Measurements from ENCODE around the gene FA2H. TPM values are rescaled to one million over a fixed set of nuclear protein-coding genes. Genes with fewer than 3 reads are reported as not detected.

FA2H gene
- total RNA-seq, 2 experiments from 2014 or later: not detected

DNA sequence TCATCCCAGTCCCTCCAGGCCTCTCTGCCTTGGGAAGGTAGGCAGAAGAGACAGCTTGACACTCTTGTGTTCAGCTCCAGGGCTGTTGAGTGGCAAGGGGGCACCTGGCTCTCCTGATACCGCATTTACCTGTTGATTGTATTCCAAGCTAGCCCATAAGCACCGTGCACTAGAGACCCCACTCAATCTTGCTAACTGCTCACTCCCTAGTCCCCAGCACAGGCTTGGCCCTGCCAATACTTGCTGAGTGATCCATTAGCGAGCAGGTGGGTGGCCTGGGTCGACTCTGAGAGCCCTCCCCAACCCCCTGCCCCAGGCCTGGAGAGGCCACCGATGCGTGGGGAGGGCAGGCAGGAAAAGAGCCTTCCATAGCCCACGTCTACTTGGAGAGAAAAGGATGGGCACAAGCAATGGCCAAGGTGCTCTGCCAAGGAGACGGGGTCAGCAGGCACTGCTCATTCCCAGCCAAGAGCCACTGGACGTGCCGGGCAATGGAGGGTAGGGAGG lies 29.5 kb downstream of the FA2H start:
- no peaks in the 10 kb centered on the region for H3K4me1 Mint-ChIP-seq (ENCODE audit: low read depth)
- no peak for ATAC-seq
- no peak overlapping the region for H3K27ac Mint-ChIP-seq
- CTCF ChIA-PET: interaction anchor here (1.5 kb wide), 1 partner anchor 19 kb away, joined by 4 read pairs; no protein-coding TSS in a partner anchor
- intact Hi-C loops (cut with micrococcal nuclease): no loop called here
- no peaks in the 10 kb centered on the region for H3K27me3 Mint-ChIP-seq
- no peaks in the 10 kb centered on the region for H3K9me3 Mint-ChIP-seq
- TF ChIP-seq, protein P1, sequence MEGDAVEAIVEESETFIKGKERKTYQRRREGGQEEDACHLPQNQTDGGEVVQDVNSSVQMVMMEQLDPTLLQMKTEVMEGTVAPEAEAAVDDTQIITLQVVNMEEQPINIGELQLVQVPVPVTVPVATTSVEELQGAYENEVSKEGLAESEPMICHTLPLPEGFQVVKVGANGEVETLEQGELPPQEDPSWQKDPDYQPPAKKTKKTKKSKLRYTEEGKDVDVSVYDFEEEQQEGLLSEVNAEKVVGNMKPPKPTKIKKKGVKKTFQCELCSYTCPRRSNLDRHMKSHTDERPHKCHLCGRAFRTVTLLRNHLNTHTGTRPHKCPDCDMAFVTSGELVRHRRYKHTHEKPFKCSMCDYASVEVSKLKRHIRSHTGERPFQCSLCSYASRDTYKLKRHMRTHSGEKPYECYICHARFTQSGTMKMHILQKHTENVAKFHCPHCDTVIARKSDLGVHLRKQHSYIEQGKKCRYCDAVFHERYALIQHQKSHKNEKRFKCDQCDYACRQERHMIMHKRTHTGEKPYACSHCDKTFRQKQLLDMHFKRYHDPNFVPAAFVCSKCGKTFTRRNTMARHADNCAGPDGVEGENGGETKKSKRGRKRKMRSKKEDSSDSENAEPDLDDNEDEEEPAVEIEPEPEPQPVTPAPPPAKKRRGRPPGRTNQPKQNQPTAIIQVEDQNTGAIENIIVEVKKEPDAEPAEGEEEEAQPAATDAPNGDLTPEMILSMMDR (IDR thresholded peaks at IDR 0.05): no peak
- no peaks in the 10 kb centered on the region for H3K36me3 Mint-ChIP-seq (ENCODE audit: low read depth)
- DNase-seq: no peak
- POLR2A ChIA-PET: no interaction called here
- no peak overlapping the region for H3K4me3 Mint-ChIP-seq

DNA sequence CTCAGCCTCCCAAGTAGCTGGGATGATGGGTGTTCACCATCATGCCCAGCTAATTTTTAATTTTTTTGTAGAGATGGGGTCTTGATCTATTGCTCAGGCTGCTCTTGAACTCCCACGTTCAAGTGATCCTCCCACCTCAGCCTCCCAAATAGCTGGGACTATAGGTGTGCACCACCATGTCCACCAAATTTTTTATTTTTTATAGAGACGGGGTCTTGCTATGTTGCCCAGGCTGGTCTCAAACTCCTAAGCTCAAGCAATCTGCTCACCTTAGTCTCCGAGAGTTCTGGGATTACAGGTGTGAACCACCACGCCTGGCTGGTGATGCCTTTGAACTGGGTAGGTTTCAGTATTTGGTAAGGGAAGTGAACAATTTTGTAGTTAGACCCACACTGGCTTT lies 30.1 kb downstream of the FA2H start:
- no peaks in the 10 kb centered on the region for H3K36me3 Mint-ChIP-seq (ENCODE audit: low read depth)
- TF ChIP-seq, protein P1 (IDR thresholded peaks at IDR 0.05): no peak
- intact Hi-C loops (cut with micrococcal nuclease): no loop called here
- POLR2A ChIA-PET: no interaction called here
- H3K27me3 Mint-ChIP-seq: no peaks in the 10 kb centered on the region
- H3K4me3 Mint-ChIP-seq: no peak overlapping the region
- CTCF ChIA-PET: interaction anchor here (0.9 to 1.5 kb wide), 2 partner anchors 12 to 18 kb away, joined by 3 to 4 read pairs; no protein-coding TSS in a partner anchor
- DNase-seq: no peak
- ATAC-seq: no peak
- no peaks in the 10 kb centered on the region for H3K9me3 Mint-ChIP-seq
- H3K4me1 Mint-ChIP-seq (ENCODE audit: low read depth): no peaks in the 10 kb centered on the region
- no peak overlapping the region for H3K27ac Mint-ChIP-seq

DNA sequence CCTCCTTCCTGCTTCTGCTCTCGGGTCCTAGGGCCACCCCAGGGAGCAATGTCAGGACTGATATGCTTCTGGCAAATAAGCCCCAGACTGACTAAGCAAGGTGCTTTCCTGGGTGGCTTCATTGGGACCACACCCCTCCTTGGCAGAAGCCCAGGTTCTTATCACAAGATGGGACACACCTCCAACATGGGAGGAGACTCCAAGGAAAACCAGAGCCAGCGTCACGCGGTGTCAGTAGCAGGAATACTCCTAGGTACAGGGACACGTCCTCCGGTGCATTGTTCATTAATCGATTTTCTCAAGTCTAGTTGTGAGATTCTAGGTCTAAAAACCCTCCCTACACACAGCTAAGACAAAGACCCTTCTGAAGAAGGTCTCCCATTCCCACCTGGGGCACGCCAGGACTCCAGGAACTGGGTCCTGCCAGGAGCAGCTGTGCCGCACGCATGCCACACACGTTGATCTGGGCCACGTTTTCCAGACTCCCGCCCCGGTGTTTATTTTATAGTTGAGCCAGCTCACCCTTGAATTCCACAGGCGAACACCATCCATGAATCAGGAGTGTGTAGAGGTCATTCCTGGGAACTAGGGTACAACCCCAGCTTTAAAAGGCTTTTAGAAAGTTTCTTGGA lies 30.8 kb downstream of the FA2H start:
- TF ChIP-seq, protein P1 (IDR thresholded peaks at IDR 0.05): no peak
- Mint-ChIP-seq H3K9me3 (no peaks in the 10 kb centered on the region), H3K4me3 (no peak overlapping the region), H3K27ac (no peak overlapping the region), H3K27me3 (no peaks in the 10 kb centered on the region), H3K4me1 (ENCODE audit: low read depth) (no peaks in the 10 kb centered on the region), H3K36me3 (ENCODE audit: low read depth) (no peaks in the 10 kb centered on the region)
- intact Hi-C loops (cut with micrococcal nuclease): no loop called here
- CTCF ChIA-PET: interaction anchor here (0.9 to 1.7 kb wide), 3 partner anchors 11 to 119 kb away, joined by 3 to 8 read pairs (median 4); no protein-coding TSS in a partner anchor
- DNase-seq: no peak
- POLR2A ChIA-PET: no interaction called here
- ATAC-seq: no peak

DNA sequence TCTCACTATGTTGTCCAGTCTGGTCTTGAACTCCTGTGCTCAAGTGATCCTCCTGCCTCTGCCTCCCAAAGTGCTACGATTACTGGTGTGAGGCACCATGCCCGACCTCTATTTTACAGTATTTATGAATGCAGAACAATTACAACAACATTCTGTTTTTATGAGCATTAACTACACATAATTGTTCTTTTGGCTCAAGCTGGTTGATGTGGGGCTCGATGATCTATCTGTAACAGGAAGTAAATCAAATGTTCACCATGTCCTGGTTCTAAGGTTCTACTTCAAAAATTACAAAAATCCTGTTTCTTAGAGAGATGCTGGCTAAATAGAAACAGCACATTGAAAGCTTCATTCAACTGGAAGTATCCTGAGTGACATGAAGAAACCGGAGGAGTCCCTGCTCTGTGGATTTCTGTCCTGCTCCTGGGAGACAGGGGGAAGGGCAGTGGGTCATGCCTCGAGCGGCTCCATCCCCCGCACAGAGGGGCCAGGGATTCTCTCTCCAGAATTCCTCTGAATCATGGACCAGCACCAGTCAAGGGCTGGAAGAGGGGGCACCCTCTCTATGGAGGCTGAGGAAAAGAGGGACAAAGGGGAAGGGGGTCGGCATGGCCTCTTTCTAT lies 31.5 kb downstream of the FA2H start:
- POLR2A ChIA-PET: no interaction called here
- ATAC-seq (no peak), DNase-seq (no peak)
- no peaks in the 10 kb centered on the region for H3K9me3 Mint-ChIP-seq
- CTCF ChIA-PET: interaction anchor here (1.7 kb wide), 1 partner anchor 120 kb away, joined by 8 read pairs; no protein-coding TSS in a partner anchor
- H3K27ac Mint-ChIP-seq: no peak overlapping the region
- H3K4me3 Mint-ChIP-seq: no peak overlapping the region
- TF ChIP-seq, protein P1 (IDR thresholded peaks at IDR 0.05): no peak
- intact Hi-C loops (cut with micrococcal nuclease): no loop called here
- no peaks in the 10 kb centered on the region for H3K27me3 Mint-ChIP-seq
- no peaks in the 10 kb centered on the region for H3K36me3 Mint-ChIP-seq (ENCODE audit: low read depth)
- H3K4me1 Mint-ChIP-seq (ENCODE audit: low read depth): no peaks in the 10 kb centered on the region

DNA sequence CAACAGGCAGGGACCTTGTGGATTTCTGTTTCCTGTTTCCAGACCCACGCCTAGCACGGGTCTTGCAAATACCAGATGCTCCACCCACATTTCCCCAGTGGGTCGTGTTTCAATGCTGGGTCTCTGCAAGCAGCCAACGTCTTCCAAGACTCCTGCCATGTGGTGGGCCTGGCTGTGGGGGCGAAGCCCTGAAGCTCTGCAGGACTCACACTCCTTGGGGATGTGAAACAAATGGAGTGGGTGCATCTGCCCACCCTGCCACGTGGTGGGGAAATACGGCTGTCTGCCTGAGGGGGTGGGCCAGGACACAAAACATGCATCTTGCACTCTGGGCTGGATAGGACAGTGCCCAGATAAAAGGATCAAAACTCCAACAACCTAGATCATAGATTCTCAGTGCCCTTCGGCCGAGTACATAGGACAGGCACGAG lies 32.6 kb downstream of the FA2H start:
- no peak for DNase-seq
- no peak for ATAC-seq
- TF ChIP-seq, protein P1 (IDR thresholded peaks at IDR 0.05): no peak
- Mint-ChIP-seq H3K9me3 (no peaks in the 10 kb centered on the region), H3K4me3 (no peak overlapping the region), H3K4me1 (ENCODE audit: low read depth) (no peaks in the 10 kb centered on the region), H3K27me3 (no peaks in the 10 kb centered on the region), H3K36me3 (ENCODE audit: low read depth) (no peaks in the 10 kb centered on the region), H3K27ac (no peak overlapping the region)
- POLR2A ChIA-PET: no interaction called here
- CTCF ChIA-PET: no interaction called here
- intact Hi-C loops (cut with micrococcal nuclease): no loop called here

All from activated CD8-positive, alpha-beta T cell treated with anti-CD3 and anti-CD28 coated beads for 36 hours (primary cell).